ENCODE measurements around the gene ARHGEF9. TPM values are rescaled to one million over a fixed set of nuclear protein-coding genes. Genes with fewer than 3 reads are reported as not detected.

The ARHGEF9 gene
- polyA plus RNA-seq, 2 of the 4 experiments (the other 2 are of a cell fraction): 6.8 to 15.4 TPM

GRCh38 chrX:63755892-63756291 lies 29.1 kb downstream of the ARHGEF9 start:
- Histone ChIP-seq H3K4me3 (peak overlapping the region; percentile 76), H3K9me3 (no peaks in the 10 kb centered on the region), H3K4me2 (peak overlapping the region; percentile 99), H3K4me1 (peaks cover 12% of the 10 kb centered on the region; the same call in 1 of the 3 replicates), H3K27ac (peak overlapping the region; percentile 94 to 97; a peak in 5 of 6 replicates)
- CTCF ChIA-PET: interaction anchor here (1.0 kb wide), 2 partner anchors 10 kb away, joined by 3 to 7 read pairs; no protein-coding TSS in a partner anchor
- no peak for DNase-seq (ENCODE audit: low read depth in 1 of 2, low spot score in 1 of 2)
- no peak for ATAC-seq
- POLR2A ChIA-PET: interaction anchor here (1.4 kb wide), 1 partner anchor 9 kb away, joined by 4 read pairs; no protein-coding TSS in a partner anchor
- WGBS (ENCODE audit: missing lambda C conversion rate): 100% methylated on average over 1 of the region's 1 CpG
- FAIRE-seq: no peak
- no peak for TF ChIP-seq NFE2L2 (conservative IDR thresholded peaks at IDR 0.05; ENCODE audit: low read length)
- no peak for TF ChIP-seq HDAC2 (IDR thresholded peaks at IDR 0.05)
- no peak for TF ChIP-seq SMC3 (IDR thresholded peaks at IDR 0.05)
- TF ChIP-seq CHD2 (IDR thresholded peaks at IDR 0.05; ENCODE audit: low read length, partially characterized antibody): no peak
- no peak for TF ChIP-seq JUN (IDR thresholded peaks at IDR 0.05)
- TF ChIP-seq PBX3 (IDR thresholded peaks at IDR 0.05): no peak
- no peak for TF ChIP-seq MAX (IDR thresholded peaks at IDR 0.05)

- Histone ChIP-seq H3K27ac (peak overlapping the region; percentile 94 to 97), H3K4me1 (peaks cover 12% of the 10 kb centered on the region; the same call in 1 of the 3 replicates), H3K9me3 (no peaks in the 10 kb centered on the region), H3K4me2 (peak overlapping the region; percentile 99), H3K4me3 (peak overlapping the region; percentile 76)
- FAIRE-seq: peak; percentile 98
- ChIA-PET POLR2A (interaction anchor here (0.6 to 1.4 kb wide), 5 partner anchors 10 to 451 kb away, joined by 3 to 5 read pairs (median 4); partner anchors contain the start of genes AMER1 and SPIN4), CTCF (interaction anchor here (1.0 kb wide), 2 partner anchors 9 to 10 kb away, joined by 3 to 7 read pairs; no protein-coding TSS in a partner anchor)
- WGBS (ENCODE audit: missing lambda C conversion rate): under 1% methylated on average over 21 of the region's 44 CpGs
- peak; percentile 98 to 99 for ATAC-seq
- peak; percentile 80 to 96 for DNase-seq (ENCODE audit: low read depth in 1 of 2, low spot score in 1 of 2)
- TF ChIP-seq SMC3 (IDR thresholded peaks at IDR 0.05): no peak
- TF ChIP-seq ZSCAN20 (CRISPR knock-in tag; IDR thresholded peaks at IDR 0.05): no peak
- TF ChIP-seq EHF (CRISPR knock-in tag; IDR thresholded peaks at IDR 0.05): no peak
- TF ChIP-seq FOSB (CRISPR knock-in tag; IDR thresholded peaks at IDR 0.05): no peak
- TF ChIP-seq KDM5A (IDR thresholded peaks at IDR 0.05): no peak
- no peak for TF ChIP-seq CHD2 (IDR thresholded peaks at IDR 0.05; ENCODE audit: low read length, partially characterized antibody)
- peak; percentile 90 for TF ChIP-seq PBX3 (IDR thresholded peaks at IDR 0.05)
- TF ChIP-seq NFE2L2 (conservative IDR thresholded peaks at IDR 0.05; ENCODE audit: low read length): no peak
- no peak for TF ChIP-seq ZNF302 (CRISPR knock-in tag; IDR thresholded peaks at IDR 0.05)
- no peak for TF ChIP-seq EHMT2 (IDR thresholded peaks at IDR 0.05; ENCODE audit: low read depth)
- TF ChIP-seq EP300 (IDR thresholded peaks at IDR 0.05): no peak
- no peak for TF ChIP-seq TFCP2L1 (CRISPR knock-in tag; IDR thresholded peaks at IDR 0.05)
- peak in 1 of 2 experiments; percentile 21; a peak in 1 of 5 replicates for TF ChIP-seq JUN (IDR thresholded peaks at IDR 0.05)
- TF ChIP-seq E2F6 (IDR thresholded peaks at IDR 0.05; ENCODE audit: borderline replicate concordance, low read depth): no peak; the same call in 1 of the 2 replicates
- no peak for TF ChIP-seq POLR2AphosphoS2 (conservative IDR thresholded peaks at IDR 0.05; ENCODE audit: low read length)
- no peak for TF ChIP-seq ELK1 (IDR thresholded peaks at IDR 0.05; ENCODE audit: low read depth, low read length)
- TF ChIP-seq RNF2 (IDR thresholded peaks at IDR 0.05; ENCODE audit: borderline replicate concordance, low read depth): no peak
- TF ChIP-seq POLR2A (IDR thresholded peaks at IDR 0.05; ENCODE audit: low read length): peak; percentile 86
- TF ChIP-seq MAX (IDR thresholded peaks at IDR 0.05): 0 out of 2 replicates have a peak, but pooled peaks have one; percentile 14
- TF ChIP-seq ZC3H11A (IDR thresholded peaks at IDR 0.05): no peak
- TF ChIP-seq HMGXB4 (CRISPR knock-in tag; IDR thresholded peaks at IDR 0.05; ENCODE audit: borderline replicate concordance): no peak
- no peak for TF ChIP-seq CTCF (IDR thresholded peaks at IDR 0.05)
- TF ChIP-seq SREBF2 (IDR thresholded peaks at IDR 0.05): no peak
- TF ChIP-seq USF2 (IDR thresholded peaks at IDR 0.05): peak; percentile 74
- TF ChIP-seq JUNB (IDR thresholded peaks at IDR 0.05): no peak
Observed at GRCh38 chrX:63754860-63755579, 30.0 kb downstream of the ARHGEF9 start.
